KBM-7 (cell line): ENCODE measurements around the gene STYK1.
"Not testable (repeated sequence)": the region's sequence is repeated elsewhere in the genome, so short reads cannot be mapped to it uniquely, and the experiment has no call there.

Experiments
- DNase-seq: peaks from one replicate; pipeline ENCODE4 v3.0.0-alpha.2; 2015
- in situ Hi-C: fragments of 300-500 bp; cut with MboI; formaldehyde crosslinking; loops from 2 replicates; pipeline ENCODE4 v1.14.3; 2020; ENCODE audit warnings: low sequenced_read_pairs, low pct_unique_long_range_greater_than_20kb, mixed read lengths

STYK1 gene

GRCh38 chr12:10697862-10698261, 24.0 kb upstream of the STYK1 start:
- DNase-seq, result no peak
- in situ Hi-C loops, result no loop called here

GRCh38 chr12:10697156-10697555, 23.3 kb upstream of the STYK1 start:
- in situ Hi-C loops, result no loop called here
- DNase-seq, result no peak

GRCh38 chr12:10690906-10691305, 17.1 kb upstream of the STYK1 start:
- no peak for DNase-seq
- in situ Hi-C loops, result no loop called here

- no peak for DNase-seq
- in situ Hi-C loops, result no loop called here
Measured at GRCh38 chr12:10689146-10689545, 15.3 kb upstream of the STYK1 start.

- in situ Hi-C loops, result no loop called here
- no peak for DNase-seq
Measured at GRCh38 chr12:10688042-10688441, 14.2 kb upstream of the STYK1 start.

GRCh38 chr12:10672231-10672868, 1.5 kb downstream of the STYK1 start:
- in situ Hi-C loops, result no loop called here

GRCh38 chr12:10669533-10669932, 4.3 kb downstream of the STYK1 start:
- in situ Hi-C loops, result no loop called here
- no peak for DNase-seq

More at GRCh38 chr12:10672231-10672868, 1.5 kb downstream of the STYK1 start:
- DNase-seq, result no peak

GRCh38 chr12:10668526-10668925, 5.3 kb downstream of the STYK1 start:
- in situ Hi-C loops, result no loop called here
- no peak for DNase-seq

GRCh38 chr12:10667581-10667980, 6.3 kb downstream of the STYK1 start:
- DNase-seq, result no peak
- in situ Hi-C loops, result no loop called here

GRCh38 chr12:10664499-10664898, 9.4 kb downstream of the STYK1 start:
- in situ Hi-C loops, result no loop called here
- no peak for DNase-seq

GRCh38 chr12:10663869-10664268, 10.0 kb downstream of the STYK1 start:
- no peak for DNase-seq
- in situ Hi-C loops, result no loop called here

- in situ Hi-C loops, result no loop called here
- no peak for DNase-seq
Measured at GRCh38 chr12:10661338-10661737, 12.5 kb downstream of the STYK1 start.

- in situ Hi-C loops, result no loop called here
- DNase-seq, result no peak
Measured at GRCh38 chr12:10654003-10654402, 19.8 kb downstream of the STYK1 start.

- in situ Hi-C loops, result no loop called here
- DNase-seq, result no peak
Measured at GRCh38 chr12:10652192-10652591, 21.7 kb downstream of the STYK1 start.

- in situ Hi-C loops, DNase-seq: not testable (repeated sequence)
Measured at GRCh38 chr12:10646576-10646975, 27.3 kb downstream of the STYK1 start.

- in situ Hi-C loops, result no loop called here
- no peak for DNase-seq
Measured at GRCh38 chr12:10645910-10646309, 27.9 kb downstream of the STYK1 start.

GRCh38 chr12:10641735-10642500, 31.9 kb downstream of the STYK1 start:
- in situ Hi-C loops, result no loop called here
- no peak for DNase-seq

- no peak for DNase-seq
- in situ Hi-C loops, result no loop called here
Measured at GRCh38 chr12:10638728-10639127, 35.1 kb downstream of the STYK1 start.

GRCh38 chr12:10636611-10637010, 37.2 kb downstream of the STYK1 start:
- no peak for DNase-seq
- in situ Hi-C loops, result no loop called here

GRCh38 chr12:10636124-10636523, 37.7 kb downstream of the STYK1 start:
- no peak for DNase-seq
- in situ Hi-C loops, result no loop called here

GRCh38 chr12:10635306-10635705, 38.5 kb downstream of the STYK1 start:
- DNase-seq, result no peak
- in situ Hi-C loops, result no loop called here
